ENCODE results near the gene SNX22. TPM values are rescaled to one million over a fixed set of nuclear protein-coding genes. Genes with fewer than 3 reads are reported as not detected.

SNX22 gene
- total RNA-seq, 4 donors from 2014 or later, result 0.12 to 1.6 (median 0.39) TPM; not detected in 1

DNA sequence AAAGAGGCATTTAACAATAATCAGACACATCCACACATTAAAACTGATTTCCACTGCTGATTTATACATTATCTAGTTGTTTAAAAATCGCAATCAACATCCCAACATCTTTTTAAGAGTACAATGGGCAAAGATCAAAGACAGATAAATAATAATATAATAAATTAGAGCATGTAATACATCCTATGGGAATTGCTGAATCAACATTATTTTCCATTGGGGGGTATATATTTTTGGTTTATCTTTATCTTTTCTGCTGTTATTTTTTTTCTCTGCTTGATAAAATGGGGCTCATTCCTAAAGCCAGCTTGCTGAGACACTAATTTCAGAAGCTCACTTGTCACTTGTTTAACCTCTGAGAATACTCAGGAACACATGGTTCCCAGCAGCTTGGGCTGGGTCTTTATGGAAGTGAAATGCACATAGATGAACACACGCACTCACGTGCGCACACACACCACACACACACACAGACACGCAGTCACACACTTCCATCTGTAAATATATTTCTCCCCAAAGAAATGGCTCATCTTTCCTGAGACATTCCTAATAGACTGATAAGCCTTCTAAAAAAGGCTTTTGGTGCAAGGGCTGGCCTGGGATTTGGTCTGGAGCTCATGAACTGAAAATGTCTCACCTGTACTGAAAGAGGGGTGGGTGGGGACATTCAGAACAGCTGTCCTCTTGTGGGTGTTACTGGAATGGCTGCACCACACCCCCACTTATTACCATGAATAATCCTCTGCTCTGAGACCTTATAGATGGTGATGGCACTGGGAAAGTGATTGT, 14.8 kb downstream of the SNX22 start:
- intact Hi-C loops (cut with DNase I; ENCODE audit: low total_unique reads), result no loop called here
- 79 to 82% methylated on average over 5 of the region's 5 CpGs for whole genome bisulfite sequencing, 2 donors
- no peak for DNase-seq (ENCODE audit: low spot score in 2 of 2)
- TF ChIP-seq, protein P1, sequence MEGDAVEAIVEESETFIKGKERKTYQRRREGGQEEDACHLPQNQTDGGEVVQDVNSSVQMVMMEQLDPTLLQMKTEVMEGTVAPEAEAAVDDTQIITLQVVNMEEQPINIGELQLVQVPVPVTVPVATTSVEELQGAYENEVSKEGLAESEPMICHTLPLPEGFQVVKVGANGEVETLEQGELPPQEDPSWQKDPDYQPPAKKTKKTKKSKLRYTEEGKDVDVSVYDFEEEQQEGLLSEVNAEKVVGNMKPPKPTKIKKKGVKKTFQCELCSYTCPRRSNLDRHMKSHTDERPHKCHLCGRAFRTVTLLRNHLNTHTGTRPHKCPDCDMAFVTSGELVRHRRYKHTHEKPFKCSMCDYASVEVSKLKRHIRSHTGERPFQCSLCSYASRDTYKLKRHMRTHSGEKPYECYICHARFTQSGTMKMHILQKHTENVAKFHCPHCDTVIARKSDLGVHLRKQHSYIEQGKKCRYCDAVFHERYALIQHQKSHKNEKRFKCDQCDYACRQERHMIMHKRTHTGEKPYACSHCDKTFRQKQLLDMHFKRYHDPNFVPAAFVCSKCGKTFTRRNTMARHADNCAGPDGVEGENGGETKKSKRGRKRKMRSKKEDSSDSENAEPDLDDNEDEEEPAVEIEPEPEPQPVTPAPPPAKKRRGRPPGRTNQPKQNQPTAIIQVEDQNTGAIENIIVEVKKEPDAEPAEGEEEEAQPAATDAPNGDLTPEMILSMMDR (IDR thresholded peaks at IDR 0.05), result no peak
- TF ChIP-seq POLR2A (IDR thresholded peaks at IDR 0.05), result no peak
- no peak overlapping the region for H3K4me3 ChIP-seq (ENCODE audit: low read depth, poor library complexity, severe bottlenecking)

DNA sequence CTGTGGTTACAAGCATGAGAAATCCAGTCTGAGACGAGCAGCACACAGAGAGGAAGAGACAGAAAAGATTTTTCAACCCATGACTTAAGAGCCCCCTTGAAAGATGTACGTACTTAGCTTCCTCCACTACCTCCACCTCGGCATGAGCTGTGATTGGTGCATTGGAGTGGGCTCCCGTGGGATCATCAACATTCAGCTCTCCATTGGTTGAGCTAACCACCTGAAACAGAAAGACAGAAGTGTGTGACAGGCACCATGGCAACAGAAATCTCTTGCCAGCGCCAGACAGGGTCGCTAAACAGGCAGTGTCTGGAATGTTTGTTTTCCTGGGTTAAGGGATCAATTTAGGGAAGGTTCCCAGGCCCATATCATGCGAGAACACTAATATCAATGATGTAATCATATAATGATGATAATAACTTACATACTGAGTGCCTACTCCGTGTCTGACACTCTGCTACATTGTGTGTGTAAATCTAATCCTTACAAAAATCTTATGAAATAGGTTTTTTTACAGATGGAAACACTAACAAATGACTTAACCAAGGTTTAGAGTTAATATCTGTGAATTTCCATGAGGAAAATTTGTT, 28.8 kb downstream of the SNX22 start:
- 82 to 89% methylated on average over 8 of the region's 8 CpGs for WGBS, 2 donors
- no peak for TF ChIP-seq POLR2A (IDR thresholded peaks at IDR 0.05)
- TF ChIP-seq, protein P1 (IDR thresholded peaks at IDR 0.05), result no peak
- DNase-seq (ENCODE audit: low spot score in 2 of 2), result no peak
- intact Hi-C loops (cut with DNase I; ENCODE audit: low total_unique reads), result no loop called here
- no peak overlapping the region for H3K4me3 ChIP-seq (ENCODE audit: low read depth, poor library complexity, severe bottlenecking)

DNA sequence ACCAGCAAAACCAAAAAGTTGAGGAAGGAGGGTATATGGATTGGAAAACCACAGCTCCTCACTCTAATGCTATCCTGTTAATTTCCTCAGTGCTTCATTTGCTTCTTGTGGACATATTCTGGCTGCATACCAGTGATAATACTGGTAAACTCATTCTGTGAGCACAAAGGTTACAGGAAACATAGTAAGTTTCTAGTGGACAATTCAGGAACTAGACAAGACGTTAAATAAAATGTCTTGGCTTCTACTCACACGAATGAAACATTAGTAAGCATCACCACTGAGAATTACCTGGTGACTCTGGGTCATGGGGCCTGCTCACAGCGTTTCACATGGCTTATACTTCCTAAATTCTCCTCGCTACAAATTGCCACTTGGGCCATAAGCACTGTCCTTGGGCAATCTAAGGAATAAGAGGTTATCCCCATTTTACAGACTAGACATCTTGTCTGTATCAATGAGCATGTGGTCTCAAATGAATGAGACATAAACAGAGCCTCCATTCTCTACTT, 31.4 kb downstream of the SNX22 start:
- intact Hi-C loops (cut with DNase I; ENCODE audit: low total_unique reads), result no loop called here
- TF ChIP-seq POLR2A (IDR thresholded peaks at IDR 0.05), result no peak
- TF ChIP-seq, protein P1 (IDR thresholded peaks at IDR 0.05), result no peak
- 86 to 91% methylated on average over 4 of the region's 4 CpGs for WGBS, 2 donors
- DNase-seq (ENCODE audit: low spot score in 2 of 2), result no peak
- no peak overlapping the region for H3K4me3 ChIP-seq (ENCODE audit: low read depth, poor library complexity, severe bottlenecking)

DNA sequence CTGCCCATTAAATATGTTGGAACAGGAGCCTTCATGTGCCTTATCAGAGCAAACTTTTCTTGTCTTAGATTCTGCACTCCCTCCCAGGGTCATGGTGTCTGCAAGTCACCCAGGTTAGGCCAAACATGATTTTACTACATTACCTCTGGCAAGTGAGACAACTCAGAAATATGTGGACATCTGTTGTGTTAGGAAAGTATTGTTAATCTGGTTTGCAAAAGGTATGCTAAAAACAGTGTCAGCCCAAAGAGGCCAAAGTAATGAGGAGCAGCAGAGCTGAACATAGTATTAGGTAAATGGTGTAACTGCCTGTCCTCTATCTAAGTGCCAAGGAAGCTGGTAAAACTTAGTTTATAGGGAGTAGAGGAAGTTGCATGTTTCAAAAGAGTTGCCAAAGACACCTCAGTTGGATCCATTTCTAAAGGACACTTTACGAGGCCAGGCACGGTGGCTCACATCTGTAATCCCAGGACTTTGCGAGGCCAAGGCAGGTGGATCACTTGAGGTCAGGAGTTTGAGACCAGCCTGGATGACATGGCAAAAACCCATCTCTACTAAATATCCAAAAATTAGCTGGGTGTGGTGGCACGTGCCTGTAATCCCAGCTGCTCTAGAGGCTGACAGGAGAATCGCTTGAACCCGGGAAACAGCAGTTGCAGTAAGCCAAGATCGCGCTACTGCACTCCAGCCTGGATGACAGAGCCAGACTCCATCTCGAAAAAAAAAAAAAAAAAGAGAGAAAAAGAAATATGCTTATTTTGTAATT, 33.8 kb downstream of the SNX22 start:
- no peak for DNase-seq (ENCODE audit: low spot score in 2 of 2)
- intact Hi-C loops (cut with DNase I; ENCODE audit: low total_unique reads), result no loop called here
- H3K4me3 ChIP-seq (ENCODE audit: low read depth, poor library complexity, severe bottlenecking), result no peak overlapping the region
- TF ChIP-seq, protein P1 (IDR thresholded peaks at IDR 0.05), result no peak
- TF ChIP-seq POLR2A (IDR thresholded peaks at IDR 0.05), result no peak
- 90 to 95% methylated on average over 9 of the region's 9 CpGs for WGBS, 2 donors

DNA sequence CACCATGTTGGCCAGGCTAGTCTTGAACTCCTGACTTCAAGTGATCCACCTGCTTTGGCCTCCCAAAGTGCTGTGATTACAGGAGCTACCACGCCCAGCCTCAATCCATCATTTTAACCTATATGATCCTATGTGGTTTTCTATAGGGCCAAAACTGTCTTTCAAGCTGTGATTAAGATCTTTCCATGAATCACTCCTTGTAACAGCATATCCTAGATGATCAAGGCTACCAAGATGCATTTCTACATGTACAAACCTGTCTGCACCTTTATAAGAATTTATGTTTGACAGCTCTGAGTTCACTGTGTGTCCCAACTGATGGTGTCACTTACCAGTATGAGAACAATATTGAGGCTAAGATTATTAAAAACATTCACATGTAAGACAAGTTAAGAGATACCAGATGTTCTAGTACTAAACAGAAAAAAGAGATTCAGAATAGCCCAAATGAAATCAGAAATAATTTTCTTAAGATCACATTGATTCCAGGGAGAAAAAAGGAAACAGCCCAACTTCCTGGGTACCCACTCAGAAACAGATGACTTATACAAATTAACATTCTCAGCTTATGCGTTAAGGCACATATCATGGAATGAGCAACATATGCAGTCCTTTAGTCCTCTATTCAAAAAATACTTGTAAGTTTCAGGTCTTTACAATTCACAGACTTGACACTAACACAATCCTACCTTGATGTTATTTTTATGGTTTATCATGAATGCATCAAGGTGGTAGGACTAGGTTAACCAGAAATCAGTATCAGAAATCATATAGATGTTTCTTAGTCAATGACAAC, 36.1 kb downstream of the SNX22 start:
- H3K4me3 ChIP-seq (ENCODE audit: low read depth, poor library complexity, severe bottlenecking), result no peak overlapping the region
- no peak for TF ChIP-seq POLR2A (IDR thresholded peaks at IDR 0.05)
- TF ChIP-seq, protein P1 (IDR thresholded peaks at IDR 0.05), result no peak
- no peak for DNase-seq (ENCODE audit: low spot score in 2 of 2)
- 41 to 52% methylated on average over 2 of the region's 2 CpGs for WGBS, 2 donors
- intact Hi-C loops (cut with DNase I; ENCODE audit: low total_unique reads), result no loop called here

Data from lower leg skin (tissue), 4 donors.